HG03378 (cell line): Measurements from ENCODE around the gene RTN4.

Experiments used
- ATAC-seq: cut with Tn5 transposase; IDR thresholded peaks from one replicate; pipeline ENCODE4 v1.9.1; 2021; ENCODE audit warnings: mild to moderate bottlenecking, moderate library complexity; ENCODE audit not compliant: unreplicated experiment

The RTN4 gene

GRCh38 chr2:55043841-55044240 is 6.4 kb downstream of the RTN4 start:
- ATAC-seq = no peak

GRCh38 chr2:55038428-55038827 is 11.8 kb downstream of the RTN4 start:
- no peak for ATAC-seq

DNA sequence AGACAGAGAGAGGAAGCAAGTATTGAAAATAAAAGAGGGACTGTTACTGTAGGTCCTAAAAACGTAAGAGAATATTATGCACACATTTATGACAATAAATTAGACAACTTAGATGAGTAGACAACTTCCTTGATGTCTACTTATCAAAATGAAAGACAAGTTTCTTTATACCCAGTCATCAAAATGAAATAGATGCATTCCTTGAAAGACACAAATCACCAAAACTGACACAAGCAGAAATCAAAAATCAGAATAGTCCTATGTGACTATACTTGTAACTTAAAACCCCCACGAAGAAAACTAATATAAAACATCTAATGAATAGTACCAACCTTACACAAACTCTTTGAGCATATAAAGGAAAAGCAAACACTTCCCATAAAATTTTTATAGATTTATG is 14.5 kb downstream of the RTN4 start:
- no peak for ATAC-seq

GRCh38 chr2:55033921-55034320 is 16.3 kb downstream of the RTN4 start:
- no peak for ATAC-seq

GRCh38 chr2:55033076-55033742 is 17.0 kb downstream of the RTN4 start:
- ATAC-seq = peak; percentile 86

GRCh38 chr2:55031505-55031904 is 18.7 kb downstream of the RTN4 start:
- no peak for ATAC-seq

DNA sequence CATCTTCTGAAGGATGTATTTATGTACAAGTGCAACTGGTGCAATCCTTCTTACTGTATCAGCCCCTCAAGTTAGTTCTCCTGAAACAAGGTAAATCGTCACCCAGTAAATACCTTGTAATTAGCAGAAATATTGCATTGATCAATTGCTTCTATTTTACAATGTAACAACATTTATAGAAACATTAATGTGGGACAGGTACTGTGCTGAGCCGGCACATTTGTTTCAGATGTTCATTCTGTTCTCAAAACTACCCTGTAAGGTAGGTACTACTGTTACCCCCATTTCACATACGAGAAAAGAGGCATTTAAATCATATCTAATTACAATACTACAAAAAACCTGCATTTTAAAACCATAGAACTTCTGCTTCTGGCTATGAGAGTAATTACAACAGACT is 19.5 kb downstream of the RTN4 start:
- ATAC-seq = no peak

DNA sequence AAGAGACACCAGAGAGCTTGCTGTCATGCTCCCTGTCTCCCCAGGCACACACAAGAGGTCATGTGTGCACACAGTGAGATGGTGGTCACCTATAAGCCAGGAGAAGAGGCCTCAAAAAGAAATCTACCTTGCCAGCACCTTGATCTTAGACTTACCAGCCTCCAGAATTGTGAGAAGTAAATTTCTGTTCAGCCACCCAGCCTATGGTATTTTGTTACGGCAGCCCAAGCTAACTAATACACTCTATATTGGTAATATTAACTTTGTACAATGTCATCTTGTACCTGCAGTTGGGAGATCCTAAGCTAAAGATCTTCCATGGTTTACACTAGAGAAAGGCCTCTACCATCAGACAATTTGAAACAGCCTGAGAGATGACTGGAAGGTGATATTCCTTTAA is 21.2 kb downstream of the RTN4 start:
- no peak for ATAC-seq

DNA sequence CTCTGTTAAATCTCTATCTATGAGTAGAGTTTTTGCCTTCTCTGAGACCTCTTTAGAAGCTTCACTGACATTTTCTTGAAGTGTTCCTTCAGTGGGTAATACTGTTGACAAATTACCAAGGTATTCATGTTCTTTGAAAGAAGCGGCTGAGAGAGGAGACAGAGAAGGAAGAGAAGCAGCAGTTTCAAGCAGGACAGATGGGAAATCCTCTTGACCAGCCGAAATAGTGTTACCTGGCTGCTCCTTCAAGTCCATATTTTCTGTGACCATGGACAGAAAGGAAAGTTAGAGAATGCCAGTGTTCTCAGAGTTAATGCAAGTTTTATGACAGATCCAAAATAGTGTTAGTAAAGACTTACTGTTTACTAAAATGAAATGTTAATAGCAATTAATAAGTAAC is 23.0 kb downstream of the RTN4 start:
- no peak for ATAC-seq

DNA sequence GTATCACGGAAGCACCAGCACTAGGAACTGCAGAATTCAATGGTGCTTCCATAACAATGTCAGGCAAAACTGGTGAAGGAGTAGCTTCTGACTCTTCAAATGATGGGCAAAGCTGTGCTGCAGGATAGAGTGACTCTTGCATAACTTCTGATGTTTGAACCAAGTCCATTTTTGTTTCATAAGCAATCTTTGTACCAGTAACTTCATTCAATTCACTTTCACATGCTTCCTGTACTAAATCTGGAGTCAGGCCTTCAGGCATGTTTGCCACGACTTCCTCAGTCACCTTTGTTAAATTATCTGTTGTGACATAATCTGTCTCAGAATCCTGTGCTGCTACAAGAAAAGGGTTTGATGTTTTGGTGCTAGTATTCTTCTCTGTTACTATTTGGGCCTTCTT is 24.0 kb downstream of the RTN4 start:
- no peak for ATAC-seq

DNA sequence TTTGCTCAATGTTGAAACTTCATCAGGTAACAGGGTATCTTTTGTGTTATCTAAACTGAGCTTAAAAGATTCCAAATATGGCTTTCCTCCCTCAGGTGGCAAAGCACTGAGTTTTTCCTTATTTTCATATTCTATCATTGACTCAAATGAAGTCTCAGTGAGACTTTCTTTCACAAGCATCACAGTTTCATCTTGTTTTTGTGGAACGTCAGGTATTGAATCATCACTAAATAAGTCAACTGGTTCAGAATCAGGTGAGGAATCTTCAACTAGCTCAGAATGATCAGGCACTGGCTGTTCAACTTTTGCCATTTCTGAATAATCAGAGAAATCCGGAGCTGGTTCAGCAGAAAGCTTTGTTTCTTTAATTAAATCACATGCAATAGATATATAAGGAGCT is 24.6 kb downstream of the RTN4 start:
- ATAC-seq = peak; percentile 29

DNA sequence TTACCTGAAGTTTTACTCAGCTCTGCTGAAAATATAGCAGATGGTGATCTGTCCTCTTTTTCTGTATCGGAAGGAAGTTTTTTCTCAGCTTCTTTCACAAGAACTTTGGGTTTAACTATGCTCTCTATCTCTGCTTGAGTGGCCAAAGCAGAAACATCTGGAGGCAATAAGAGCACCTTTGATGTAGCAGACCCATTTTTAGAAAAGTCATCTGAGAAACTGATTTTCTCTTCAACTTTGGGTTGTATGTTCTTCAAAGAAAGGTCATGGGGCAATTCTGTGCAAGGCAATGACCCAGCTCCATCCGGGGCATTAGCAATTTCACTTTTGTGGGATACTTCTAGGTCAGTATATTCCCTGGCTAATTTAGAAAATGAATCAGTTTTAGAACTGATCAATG is 25.2 kb downstream of the RTN4 start:
- peak; percentile 45 for ATAC-seq

- no peak for ATAC-seq
Measured at GRCh38 chr2:55022476-55022875, 27.8 kb downstream of the RTN4 start.

- no peak for ATAC-seq
Measured at GRCh38 chr2:55019526-55020258, 30.6 kb downstream of the RTN4 start.

GRCh38 chr2:55018619-55019018 is 31.6 kb downstream of the RTN4 start:
- no peak for ATAC-seq

- ATAC-seq = no peak
Measured at GRCh38 chr2:55017880-55018279, 32.4 kb downstream of the RTN4 start.

DNA sequence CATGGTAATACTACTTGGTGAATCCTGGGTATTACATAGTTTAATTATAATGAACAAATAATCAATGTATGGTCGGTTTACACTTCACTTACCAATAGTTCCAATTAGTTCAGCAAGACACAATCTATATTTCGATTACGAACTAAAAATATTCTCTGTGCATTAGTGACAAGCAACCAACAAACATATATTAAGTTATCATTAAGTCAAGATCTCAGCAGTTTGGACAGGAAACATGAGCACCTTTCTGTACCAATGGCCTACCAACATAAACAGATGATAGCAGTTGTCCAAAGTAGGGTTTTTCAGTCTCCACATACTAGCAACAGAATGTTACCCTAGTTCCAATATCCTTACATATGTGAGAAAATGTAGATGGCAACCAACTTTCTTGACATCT is 32.8 kb downstream of the RTN4 start:
- ATAC-seq = no peak

GRCh38 chr2:55014962-55015939 is 35.0 kb downstream of the RTN4 start:
- no peak for ATAC-seq

DNA sequence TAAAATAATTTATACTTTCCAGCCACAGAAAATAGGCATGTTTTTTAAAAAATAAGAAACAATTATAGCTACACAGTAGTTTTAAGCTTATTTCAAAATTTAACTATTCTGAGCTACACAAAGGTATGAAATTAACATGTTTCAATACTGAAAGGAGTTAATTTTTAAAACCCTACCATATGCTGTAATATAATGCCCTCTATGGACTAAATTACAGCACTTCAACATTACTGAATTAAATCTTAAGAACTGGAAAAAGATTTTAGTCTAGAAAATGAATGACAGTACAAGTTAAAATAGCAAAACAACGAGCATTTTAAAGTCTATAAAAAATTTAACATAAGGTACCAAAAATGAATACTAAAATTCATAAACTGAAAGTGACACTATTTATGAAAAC is 36.3 kb downstream of the RTN4 start:
- ATAC-seq = no peak

DNA sequence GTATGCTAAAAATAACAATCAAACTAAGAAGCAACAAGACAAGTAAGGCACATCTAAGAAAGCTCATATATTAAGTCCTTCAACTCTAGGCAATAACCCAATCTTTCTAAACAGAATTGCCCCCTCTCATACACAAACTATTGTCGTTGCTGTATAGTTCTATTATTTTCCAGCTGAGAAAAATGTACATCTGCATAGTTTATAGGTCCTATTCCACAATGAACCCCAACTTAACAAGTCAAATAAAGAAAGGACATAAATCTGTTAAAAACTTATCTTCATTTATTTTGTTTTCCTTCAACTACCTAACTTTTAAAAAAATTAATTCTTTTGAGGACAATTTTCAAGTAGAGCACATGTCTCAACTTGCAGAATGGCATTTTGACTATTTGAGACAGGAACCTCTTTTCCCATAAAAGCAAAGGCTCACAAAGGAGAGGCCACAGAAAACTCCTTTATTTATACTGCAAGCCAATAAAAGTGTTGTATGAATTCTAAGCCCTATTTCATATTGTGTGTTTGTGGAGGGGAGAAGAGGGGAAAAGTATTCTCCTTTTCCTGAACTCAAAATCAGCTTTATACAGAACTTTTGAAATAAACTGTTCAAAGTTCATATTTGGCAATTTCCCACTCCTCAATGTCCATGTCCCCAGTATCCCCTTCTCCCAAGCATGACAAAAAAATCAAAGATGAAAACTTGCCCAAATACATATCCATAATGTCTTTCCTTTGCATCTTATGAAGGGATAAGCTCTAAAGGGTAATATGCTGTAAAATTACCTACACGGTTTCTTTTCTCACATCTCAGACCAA is 37.4 kb downstream of the RTN4 start:
- ATAC-seq = no peak
